ENCODE results near the gene PLEKHM3.

The PLEKHM3 gene

DNA sequence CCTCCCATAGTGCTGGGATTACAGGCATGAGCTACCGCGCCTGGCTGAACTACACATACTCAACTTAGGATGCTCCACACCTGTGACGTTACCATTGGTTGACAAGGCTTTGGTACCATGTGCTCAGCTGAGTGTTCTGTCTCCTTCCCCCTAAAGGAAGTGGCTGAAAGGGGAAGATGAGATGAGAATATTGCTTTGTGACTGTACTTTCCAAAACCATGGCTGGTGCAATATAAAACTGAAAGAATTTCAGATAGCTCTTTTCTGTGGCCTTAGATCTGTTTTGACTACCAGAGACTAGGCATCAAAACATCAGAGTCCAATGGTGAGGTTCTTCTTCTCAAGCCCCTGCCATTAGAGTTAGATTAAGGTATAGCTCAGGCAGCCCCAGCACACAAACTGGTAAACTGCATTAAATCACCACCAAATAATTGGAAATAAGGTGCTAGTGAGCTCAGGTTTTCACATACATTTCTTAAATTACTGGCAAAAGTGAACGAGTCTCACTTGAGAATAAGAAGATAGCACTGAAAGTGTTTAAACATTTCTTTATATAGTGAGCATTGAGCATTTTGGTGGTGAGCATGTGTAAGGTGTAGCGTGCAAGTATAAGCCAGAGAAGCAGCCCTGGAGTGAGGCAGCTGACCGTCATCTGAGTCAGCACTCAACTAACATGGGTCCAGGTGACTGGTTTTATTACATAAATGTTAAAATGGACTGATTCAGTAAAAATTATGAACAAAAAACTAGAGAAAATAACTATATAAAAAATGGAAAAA is 142.1 kb downstream of the PLEKHM3 start:
- no peak for DNase-seq

- DNase-seq, result no peak
Observed at GRCh38 chr2:207881902-207882301, 143.4 kb downstream of the PLEKHM3 start.

DNA sequence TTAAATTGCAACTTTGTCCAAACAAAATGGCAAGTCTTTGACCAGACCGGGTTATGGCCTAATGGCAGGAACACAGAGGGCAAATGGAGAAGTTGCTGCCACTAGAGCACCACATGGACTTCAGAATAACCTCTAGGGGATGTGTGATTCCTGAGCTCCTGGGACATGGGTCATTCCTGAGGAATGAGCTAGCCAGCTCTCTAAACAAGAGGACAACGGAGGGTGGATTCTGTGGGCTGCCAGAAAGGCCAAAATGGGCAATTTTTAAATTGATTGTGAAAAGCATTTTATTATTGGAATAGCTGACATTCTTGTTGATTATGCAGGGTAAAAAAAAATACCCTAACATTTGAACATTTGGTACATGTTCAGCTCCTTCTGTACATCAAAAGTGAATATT is 145.8 kb downstream of the PLEKHM3 start:
- DNase-seq, result no peak

DNA sequence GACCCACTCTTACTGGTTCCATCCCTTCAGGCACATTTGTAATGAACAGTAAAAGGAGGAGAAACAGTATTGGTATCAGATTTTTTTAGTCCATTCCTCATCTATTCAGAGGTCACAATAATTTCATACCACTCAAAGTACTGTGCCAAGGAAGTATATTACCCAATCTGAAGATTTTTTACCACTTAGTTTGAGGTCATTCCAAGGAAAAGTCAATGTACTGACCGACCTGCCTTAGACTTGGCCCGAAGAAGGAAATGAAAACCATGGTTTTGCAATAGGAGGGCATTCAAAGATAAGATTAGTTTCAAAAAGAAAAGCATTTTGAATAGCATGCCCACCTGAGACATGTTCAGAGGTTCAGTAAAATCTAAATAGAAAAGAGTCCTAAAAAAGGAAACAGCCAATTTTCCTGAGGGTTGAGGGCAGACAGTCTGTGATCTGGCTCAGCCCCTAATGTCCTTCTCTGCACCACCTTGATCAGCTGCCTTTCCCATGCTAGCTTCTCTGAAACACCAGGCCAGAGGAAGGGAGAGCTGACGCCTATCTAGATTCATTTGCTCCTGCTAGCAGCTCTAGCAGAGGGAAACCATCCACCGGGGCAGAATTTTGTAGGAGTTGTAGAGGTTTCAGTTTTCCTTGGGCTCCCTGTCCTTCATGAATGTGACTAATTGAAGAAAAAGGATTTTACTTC is 148.3 kb downstream of the PLEKHM3 start:
- DNase-seq, result no peak

DNA sequence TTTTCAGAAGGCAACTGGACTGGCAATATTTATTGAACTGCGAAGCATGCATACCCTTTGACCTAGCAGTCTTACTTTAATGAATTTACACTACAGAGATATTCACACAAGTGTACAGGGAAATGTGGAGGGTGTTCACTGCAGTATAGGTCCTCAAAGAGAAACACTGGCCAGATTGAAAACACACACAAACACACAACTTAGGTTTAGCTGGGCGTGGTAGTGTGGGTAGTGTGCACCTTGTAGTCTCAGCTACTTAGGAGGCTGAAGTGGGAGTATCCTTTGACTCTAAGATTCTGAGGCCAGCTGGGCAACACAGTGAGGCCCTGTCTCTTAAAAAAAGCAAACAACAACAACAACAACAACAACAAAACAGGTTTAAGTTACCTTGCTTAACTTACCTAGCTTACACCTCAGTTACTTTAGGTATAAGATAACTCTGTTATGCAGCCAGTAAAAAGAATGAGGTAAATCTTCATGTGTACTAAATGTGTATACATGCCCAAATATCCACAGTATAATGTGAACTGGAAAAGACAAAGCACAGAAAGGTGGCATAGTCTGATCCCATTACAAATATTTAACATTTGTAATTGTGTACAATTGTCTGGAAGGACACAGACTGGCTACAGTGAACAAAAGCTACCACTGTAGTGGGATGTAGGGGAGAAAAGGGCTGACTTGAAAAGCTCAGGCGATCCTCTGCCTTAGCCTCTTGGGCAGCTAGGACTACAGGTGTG is 149.7 kb downstream of the PLEKHM3 start:
- no peak for DNase-seq

DNA sequence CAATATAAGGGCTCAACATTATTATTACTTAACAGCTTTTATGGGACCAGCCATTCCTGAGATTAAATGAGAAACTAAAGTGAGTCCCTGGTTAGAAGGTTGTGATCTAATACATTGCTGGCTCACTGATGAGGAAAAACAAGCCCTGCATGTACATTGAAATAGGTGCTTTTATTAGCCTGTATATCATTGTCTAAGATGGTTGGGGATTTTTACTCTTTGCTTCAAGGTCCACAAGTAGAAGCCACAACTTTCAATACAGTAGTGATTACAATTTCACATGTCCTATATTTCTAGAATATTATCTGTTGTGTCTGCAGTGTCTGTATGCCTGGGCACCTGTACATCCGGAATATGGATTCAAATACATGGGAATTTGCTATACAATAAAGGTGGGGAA is 151.5 kb downstream of the PLEKHM3 start:
- no peak for DNase-seq

DNA sequence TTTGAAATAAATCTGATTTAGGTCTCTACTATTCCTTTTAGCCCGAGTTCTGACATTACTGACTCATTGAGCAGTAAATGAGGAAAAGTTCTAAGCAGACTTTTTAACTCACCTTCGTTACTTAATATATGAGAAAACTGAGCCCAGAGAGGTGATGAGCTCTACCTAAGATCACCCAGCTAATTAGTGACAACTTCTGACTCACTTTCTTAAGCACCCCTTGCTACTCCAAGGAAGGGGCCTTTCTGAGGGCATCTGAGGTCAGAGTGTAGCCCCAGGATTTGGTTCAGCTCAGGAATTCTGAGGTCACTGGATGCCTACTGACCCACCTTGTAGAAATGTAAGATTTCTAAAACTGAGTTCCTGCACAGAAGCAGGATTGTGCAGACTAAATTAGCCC is 153.4 kb downstream of the PLEKHM3 start:
- DNase-seq, result no peak

DNA sequence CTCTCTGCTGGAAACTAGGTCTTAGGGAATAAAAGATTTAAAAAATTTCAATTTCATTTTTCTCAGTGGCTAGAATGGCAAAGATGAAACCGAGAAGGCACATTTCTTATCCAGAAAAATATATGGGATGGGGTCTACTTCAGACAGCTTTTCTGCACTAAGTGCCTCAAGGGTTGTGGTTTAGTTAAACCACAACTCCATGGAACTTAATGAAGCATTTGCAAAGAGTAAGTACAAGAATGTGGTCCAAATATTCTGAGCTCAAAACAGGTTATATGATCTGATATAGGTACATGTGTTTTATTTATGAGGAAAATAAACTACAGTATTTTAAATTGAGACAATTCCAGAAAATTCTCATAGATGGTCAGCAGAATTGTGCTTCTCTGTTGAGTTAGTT is 153.8 kb downstream of the PLEKHM3 start:
- no peak for DNase-seq

DNA sequence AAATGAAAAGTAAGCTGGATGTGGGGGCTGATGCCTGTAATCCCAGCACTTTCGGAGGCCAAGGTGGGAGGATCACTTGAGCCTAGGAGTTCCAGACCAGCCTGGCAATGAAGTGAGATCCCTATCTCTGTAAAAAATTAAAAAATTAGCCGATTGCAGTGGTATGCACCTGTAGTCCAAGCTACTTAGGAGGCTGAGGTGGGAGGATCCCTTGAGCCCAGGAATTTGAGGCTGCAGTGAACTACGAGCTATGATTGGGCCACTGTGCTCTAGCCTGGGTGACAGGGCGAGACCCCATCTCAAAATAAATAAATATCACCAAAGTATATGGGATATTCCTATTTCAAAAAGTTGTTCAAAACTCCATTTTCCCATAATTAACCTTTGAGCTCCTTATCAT is 154.5 kb downstream of the PLEKHM3 start:
- DNase-seq, result no peak

DNA sequence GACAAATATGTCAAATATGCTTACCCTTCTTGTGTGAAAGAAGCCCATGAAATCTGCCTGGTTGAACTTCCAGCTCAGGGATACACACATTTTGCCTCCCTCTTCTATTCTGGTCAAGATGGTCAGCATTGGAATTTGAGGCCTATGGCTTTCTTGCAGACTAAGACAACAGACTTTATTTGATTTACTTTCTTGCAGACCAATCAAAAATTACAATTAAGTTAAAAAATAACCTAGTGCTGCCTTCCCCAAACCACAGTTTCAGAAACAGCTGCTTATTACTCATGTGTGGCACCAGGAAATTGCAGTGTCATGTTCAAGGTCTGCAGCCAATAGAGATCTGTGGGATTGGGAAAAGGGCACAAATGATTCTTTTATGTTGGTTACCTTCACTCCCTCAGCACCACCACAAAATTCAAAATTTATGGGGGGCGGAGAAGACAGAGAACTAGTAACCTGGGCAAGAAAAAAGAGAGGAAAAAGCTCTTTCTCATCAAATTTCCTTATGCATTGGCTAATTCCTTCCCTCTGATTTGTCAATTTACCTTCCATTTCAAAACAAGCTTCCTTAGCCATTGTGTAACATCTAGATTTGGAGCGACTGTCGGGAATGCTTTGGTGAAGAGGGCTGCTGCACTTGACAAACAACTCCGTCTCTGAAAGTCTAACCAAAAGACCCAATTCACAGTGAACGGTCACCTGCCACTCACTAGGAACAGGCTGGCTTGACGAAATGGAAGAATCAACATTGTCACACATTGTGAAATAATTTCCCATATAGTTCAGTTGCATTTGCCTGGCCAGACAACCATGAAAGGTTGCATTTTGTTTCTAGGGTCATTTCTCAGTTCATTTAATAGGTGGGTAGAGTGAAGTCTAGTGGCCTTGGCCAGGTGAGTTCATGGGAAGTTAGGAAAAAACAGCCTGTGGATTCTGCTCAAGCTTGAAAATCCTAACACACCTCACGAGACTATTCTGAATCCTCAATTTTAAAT is 155.2 kb downstream of the PLEKHM3 start:
- DNase-seq, result no peak

DNA sequence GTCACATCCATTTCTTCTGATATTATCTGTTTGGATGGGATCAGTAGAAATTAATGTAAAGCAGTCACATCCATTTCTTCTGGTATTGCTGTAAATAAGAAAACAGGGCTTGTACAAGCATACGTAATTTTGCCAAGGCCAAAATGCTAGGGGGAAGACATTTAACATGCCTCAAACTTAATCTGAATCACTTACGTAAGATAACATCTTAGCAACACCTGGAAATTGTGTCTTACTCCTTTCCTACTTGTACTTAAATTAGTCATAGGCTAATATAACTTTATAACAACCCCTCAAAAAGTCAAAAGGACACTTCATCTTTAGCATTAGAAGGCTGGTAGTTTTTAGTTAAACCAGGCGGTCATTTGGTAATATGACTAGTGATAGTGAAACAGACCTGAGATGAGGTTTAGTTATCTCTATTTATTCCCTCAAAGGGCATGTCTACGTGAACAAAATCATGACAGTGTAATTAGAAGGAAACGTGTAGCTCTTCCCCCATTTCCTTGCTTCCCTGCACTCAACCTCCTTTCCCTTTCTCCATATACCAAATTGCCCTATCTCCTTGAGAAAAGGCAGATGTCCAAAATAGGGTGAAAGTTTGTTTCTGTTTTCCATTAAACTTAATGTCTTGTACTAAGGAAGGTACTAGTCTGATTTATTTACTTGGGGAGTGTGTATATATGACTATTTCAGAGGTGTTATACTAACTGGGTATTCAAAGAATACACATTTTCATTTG is 156.3 kb downstream of the PLEKHM3 start:
- no peak for DNase-seq

GRCh38 chr2:207867905-207868304 is 157.4 kb downstream of the PLEKHM3 start:
- DNase-seq, result no peak

DNA sequence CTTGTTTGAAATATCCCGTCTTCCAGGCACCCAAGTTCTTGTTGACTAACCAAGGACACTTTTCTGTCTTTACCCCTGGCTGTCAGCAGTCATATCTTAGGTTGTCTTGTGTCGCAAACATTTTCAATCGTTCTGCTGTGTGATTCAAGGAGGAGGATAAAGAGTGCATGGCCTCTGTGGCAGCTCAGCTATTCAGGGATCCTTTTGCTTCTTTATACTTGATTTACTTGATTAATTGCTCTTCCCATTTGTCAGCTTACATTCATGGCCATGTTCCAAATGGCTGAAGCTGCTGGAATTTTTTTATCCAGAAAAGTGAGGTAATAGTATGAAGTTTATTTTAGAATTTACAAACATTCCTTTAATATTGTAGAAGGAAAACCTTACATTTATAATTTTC is 158.3 kb downstream of the PLEKHM3 start:
- no peak for DNase-seq

- DNase-seq, result no peak
Observed at GRCh38 chr2:207865210-207865609, 160.1 kb downstream of the PLEKHM3 start.

- DNase-seq, result no peak
Observed at GRCh38 chr2:207863345-207863744, 162.0 kb downstream of the PLEKHM3 start.

DNA sequence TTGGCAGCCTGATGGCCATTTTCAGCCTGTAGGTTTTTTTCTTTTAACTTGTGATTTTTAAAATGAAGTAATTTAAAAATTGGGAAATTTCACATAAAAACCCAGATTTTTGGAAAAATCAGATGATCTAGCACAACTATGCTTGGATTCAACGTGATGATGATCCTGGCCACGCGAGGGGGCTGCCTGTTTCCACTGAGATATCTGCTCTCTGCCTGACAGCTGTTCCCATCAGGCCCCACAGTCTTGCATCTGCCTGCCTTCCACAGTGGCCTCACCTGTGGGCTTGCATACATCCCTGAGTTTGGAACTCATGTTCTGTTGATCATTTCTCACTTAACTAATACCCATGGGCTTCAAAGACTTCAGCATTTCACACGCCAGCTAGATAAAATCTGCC is 163.5 kb downstream of the PLEKHM3 start:
- no peak for DNase-seq

GRCh38 chr2:207860685-207861084 is 164.6 kb downstream of the PLEKHM3 start:
- no peak for DNase-seq

DNA sequence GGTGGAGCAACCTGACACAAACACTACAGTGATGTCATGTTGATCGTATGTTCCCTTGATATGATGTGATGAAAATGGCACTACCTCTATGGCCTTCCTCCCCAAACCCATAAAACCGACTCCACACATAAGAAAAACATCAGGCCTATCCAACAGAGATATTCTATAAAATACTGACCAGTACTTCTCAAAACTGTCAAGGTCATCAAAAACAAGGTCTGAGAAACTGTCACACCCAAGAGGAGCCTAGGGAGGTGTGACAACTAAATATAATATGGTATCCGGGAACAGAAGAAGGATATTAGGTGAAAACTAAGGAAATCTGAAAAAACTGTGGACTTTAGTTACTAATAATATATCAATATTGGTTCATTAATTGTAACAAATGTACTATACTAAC is 169.7 kb downstream of the PLEKHM3 start:
- DNase-seq, result no peak

GRCh38 chr2:207854484-207855440 is 170.6 kb downstream of the PLEKHM3 start:
- DNase-seq, result no peak

GRCh38 chr2:207852791-207853190 is 172.5 kb downstream of the PLEKHM3 start:
- DNase-seq, result no peak

GRCh38 chr2:207849443-207849842 is 175.9 kb downstream of the PLEKHM3 start:
- DNase-seq, result no peak
